Lower lobe of right lung (tissue), 2 donors: Measurements from ENCODE around the gene CREB3L2. TPM values are rescaled to one million over a fixed set of nuclear protein-coding genes. Genes with fewer than 3 reads are reported as not detected.

Experiments used
- ATAC-seq, 2 donors: fragments of 200-7000 bp; cut with Tn5 transposase; one replicate each; pipeline ENCODE4 v1.9.1; 2020 to 2022; ENCODE audit warnings: mild to moderate bottlenecking in 2 of 2, moderate library complexity in 2 of 2
- DNase-seq: peaks from one replicate; pipeline ENCODE4 v3.0.0-alpha.2; 2020
- H3K27ac ChIP-seq: fragments of 200-600 bp; one replicate; pipeline ENCODE4 v1.8.0; 2022
- H3K27me3 ChIP-seq: fragments of 200-600 bp; one replicate; pipeline ENCODE4 v1.8.0; 2022; ENCODE audit warnings: low read depth
- H3K36me3 ChIP-seq: fragments of 200-600 bp; one replicate; pipeline ENCODE4 v1.8.0; 2022; ENCODE audit warnings: mild to moderate bottlenecking
- H3K4me1 ChIP-seq: fragments of 200-600 bp; one replicate; pipeline ENCODE4 v1.8.0; 2022
- H3K4me3 ChIP-seq: fragments of 200-600 bp; one replicate; pipeline ENCODE4 v1.8.0; 2022; ENCODE audit warnings: mild to moderate bottlenecking
- H3K9me3 ChIP-seq: fragments of 200-600 bp; one replicate; pipeline ENCODE4 v1.8.0; 2022
- CTCF ChIP-seq: fragments of 200-600 bp; IDR thresholded peaks from one replicate; pipeline ENCODE4 v1.8.0; 2022; ENCODE audit warnings: antibody characterized with exemption, mild to moderate bottlenecking
- intact Hi-C: fragments of 100-400 bp; cut with DNase I; formaldehyde crosslinking; loops from one replicate; pipeline ENCODE4 v1.11.0; 2022
- total RNA-seq: library from RNA; stranded (reverse); fragmentation: NEBNext Ultra II Directional; extraction: Animal tissue kit (Norgen Biotek cat#: 25700); gene quantifications from one replicate; pipeline ENCODE4 v1.2.1, GENCODE V29; 2021
- donor health status: DM: no; HTN: yes; CAD: no; lungs with severe emphysema.

The CREB3L2 gene
- total RNA-seq, 1 donor from 2014 or later: 48.9 TPM

DNA sequence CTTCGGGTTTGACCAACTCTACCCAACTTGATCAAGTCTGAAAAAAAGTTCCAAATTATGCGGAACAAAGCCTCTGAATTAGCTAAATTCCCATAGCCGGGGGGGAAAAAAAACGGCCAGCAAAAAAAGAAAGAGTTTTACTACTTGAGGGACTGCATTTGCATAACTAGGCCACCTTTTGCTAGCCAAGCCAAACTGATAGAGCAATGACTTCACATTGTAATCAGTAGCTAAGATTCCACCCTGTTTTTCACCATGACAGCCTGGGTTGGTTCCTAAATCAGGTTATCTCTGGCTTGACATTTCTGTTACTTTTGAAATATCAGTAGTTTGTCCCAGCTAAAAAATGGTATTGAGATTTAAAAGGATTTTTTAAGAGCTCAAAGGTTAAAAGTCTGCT lies 31.4 kb upstream of the CREB3L2 start:
- H3K27me3 ChIP-seq: no peaks in the 10 kb centered on the region
- DNase-seq: no peak
- no peak for TF ChIP-seq CTCF
- no peak overlapping the region for H3K27ac ChIP-seq
- no peak for ATAC-seq
- no peaks in the 10 kb centered on the region for H3K9me3 ChIP-seq
- intact Hi-C loops: no loop called here
- no peaks in the 10 kb centered on the region for H3K4me1 ChIP-seq
- no peaks in the 10 kb centered on the region for H3K36me3 ChIP-seq
- H3K4me3 ChIP-seq: no peak overlapping the region

DNA sequence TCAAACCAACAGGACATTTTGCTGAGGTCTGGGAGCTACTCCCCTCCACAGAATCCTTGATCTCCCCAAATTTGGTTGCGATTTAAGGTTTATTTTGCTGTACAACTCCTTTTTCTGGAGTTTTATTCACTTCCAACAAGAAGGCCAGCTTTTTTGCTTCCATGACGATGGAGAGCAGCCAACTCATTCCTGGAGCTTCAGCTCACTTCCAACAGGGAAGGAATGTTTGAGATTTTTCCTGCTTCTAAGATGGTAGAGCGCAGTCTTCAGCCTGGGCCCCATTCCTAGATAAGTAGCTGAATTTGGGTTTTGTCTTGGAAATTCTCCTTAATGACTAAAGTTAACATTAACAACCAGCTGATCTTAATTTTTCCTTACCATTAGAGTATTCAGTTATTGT lies 30.9 kb upstream of the CREB3L2 start:
- ATAC-seq (no peak), DNase-seq (no peak)
- Histone ChIP-seq H3K4me1 (no peaks in the 10 kb centered on the region), H3K36me3 (no peaks in the 10 kb centered on the region), H3K27ac (no peak overlapping the region), H3K9me3 (no peaks in the 10 kb centered on the region), H3K27me3 (no peaks in the 10 kb centered on the region), H3K4me3 (no peak overlapping the region)
- TF ChIP-seq CTCF: no peak
- intact Hi-C loops: no loop called here

DNA sequence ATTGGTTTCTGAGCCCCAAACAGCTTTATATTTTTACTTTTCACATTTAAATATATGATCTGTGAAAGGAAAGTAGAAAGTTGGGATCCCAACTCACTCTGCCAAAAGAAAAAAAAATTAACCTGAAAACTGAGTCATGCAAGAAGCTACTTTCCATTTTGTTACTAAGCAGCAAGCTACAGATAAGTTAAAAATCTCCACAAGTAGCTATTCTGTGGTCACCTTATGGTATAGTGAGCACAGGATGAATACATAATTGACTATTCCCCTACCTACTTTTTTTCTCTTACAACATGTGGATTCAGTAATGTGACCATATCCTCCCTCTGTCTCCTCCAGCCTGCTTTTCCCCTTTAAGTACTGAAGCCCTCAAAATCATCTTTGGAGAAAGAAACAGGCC lies 30.3 kb upstream of the CREB3L2 start:
- no peak overlapping the region for H3K4me3 ChIP-seq
- no peaks in the 10 kb centered on the region for H3K4me1 ChIP-seq
- no peak for DNase-seq
- no peak for TF ChIP-seq CTCF
- H3K9me3 ChIP-seq: no peaks in the 10 kb centered on the region
- H3K36me3 ChIP-seq: no peaks in the 10 kb centered on the region
- no peak overlapping the region for H3K27ac ChIP-seq
- ATAC-seq: no peak
- no peaks in the 10 kb centered on the region for H3K27me3 ChIP-seq
- intact Hi-C loops: no loop called here

- H3K36me3 ChIP-seq: no peaks in the 10 kb centered on the region
- ATAC-seq (no peak), DNase-seq (no peak)
- H3K9me3 ChIP-seq: no peaks in the 10 kb centered on the region
- no peaks in the 10 kb centered on the region for H3K4me1 ChIP-seq
- H3K4me3 ChIP-seq: no peak overlapping the region
- intact Hi-C loops: no loop called here
- no peak overlapping the region for H3K27ac ChIP-seq
- no peak for TF ChIP-seq CTCF
- no peaks in the 10 kb centered on the region for H3K27me3 ChIP-seq
Observed at GRCh38 chr7:138030679-138031351, 28.9 kb upstream of the CREB3L2 start.

DNA sequence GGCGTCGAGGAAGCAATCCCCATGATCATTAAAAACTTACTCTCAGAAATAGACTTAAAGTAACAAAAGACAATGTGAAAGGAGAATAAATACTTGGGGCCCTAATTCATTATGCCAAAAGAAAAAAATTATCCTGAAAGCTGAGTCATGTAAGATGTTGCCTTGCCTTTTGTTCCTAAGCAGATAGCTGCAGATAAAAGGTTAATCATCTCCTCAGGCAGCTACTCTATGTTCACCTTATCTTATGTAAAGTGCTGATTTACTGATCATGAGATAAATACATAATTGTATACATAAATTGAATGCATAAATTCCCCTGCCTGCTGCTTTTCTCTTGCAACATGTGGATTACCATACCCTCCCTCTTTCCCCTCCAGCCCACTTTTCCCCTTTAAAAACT lies 28.1 kb upstream of the CREB3L2 start:
- Histone ChIP-seq H3K4me3 (no peak overlapping the region), H3K27ac (no peak overlapping the region), H3K9me3 (no peaks in the 10 kb centered on the region), H3K27me3 (no peaks in the 10 kb centered on the region), H3K36me3 (no peaks in the 10 kb centered on the region), H3K4me1 (no peaks in the 10 kb centered on the region)
- no peak for TF ChIP-seq CTCF
- no peak for ATAC-seq
- intact Hi-C loops: no loop called here
- no peak for DNase-seq
